Measurements from ENCODE around the gene TRAP1. TPM values are rescaled to one million over a fixed set of nuclear protein-coding genes. Genes with fewer than 3 reads are reported as not detected.

The TRAP1 gene
- polyA plus RNA-seq, 1 donor: 175 TPM

GRCh38 chr16:3712861-3713372 lies 4.4 kb downstream of the TRAP1 start:
- no peak for DNase-seq

- no peak for DNase-seq
Observed at GRCh38 chr16:3706253-3707012, 10.9 kb downstream of the TRAP1 start.

- DNase-seq: no peak
Observed at GRCh38 chr16:3702082-3702481, 15.2 kb downstream of the TRAP1 start.

- DNase-seq: no peak
Observed at GRCh38 chr16:3701531-3701930, 15.8 kb downstream of the TRAP1 start.

GRCh38 chr16:3698941-3699340 lies 18.4 kb downstream of the TRAP1 start:
- DNase-seq: no peak

GRCh38 chr16:3696425-3697218 lies 20.7 kb downstream of the TRAP1 start:
- DNase-seq: peak; percentile 34

GRCh38 chr16:3695610-3696369 lies 21.5 kb downstream of the TRAP1 start:
- no peak for DNase-seq

- DNase-seq: no peak
Observed at GRCh38 chr16:3694051-3694450, 23.3 kb downstream of the TRAP1 start.

GRCh38 chr16:3691761-3692160 lies 25.6 kb downstream of the TRAP1 start:
- no peak for DNase-seq

- DNase-seq: peak; percentile 60
Observed at GRCh38 chr16:3690980-3691720, 26.2 kb downstream of the TRAP1 start.

- DNase-seq: peak; percentile 93
Observed at GRCh38 chr16:3690470-3690928, 26.8 kb downstream of the TRAP1 start.

GRCh38 chr16:3689731-3690130 lies 27.6 kb downstream of the TRAP1 start:
- no peak for DNase-seq

GRCh38 chr16:3687792-3688191 lies 29.5 kb downstream of the TRAP1 start:
- no peak for DNase-seq

- DNase-seq: no peak
Observed at GRCh38 chr16:3687021-3687420, 30.3 kb downstream of the TRAP1 start.

GRCh38 chr16:3681206-3681605 lies 36.1 kb downstream of the TRAP1 start:
- DNase-seq: peak; percentile 35

GRCh38 chr16:3677994-3678393 lies 39.3 kb downstream of the TRAP1 start:
- DNase-seq: no peak

GRCh38 chr16:3675601-3676130 lies 41.7 kb downstream of the TRAP1 start:
- DNase-seq: no peak

- DNase-seq: no peak
Observed at GRCh38 chr16:3674513-3675295, 42.6 kb downstream of the TRAP1 start.

- no peak for DNase-seq
Observed at GRCh38 chr16:3673676-3674377, 43.5 kb downstream of the TRAP1 start.

GRCh38 chr16:3673201-3673600 lies 44.1 kb downstream of the TRAP1 start:
- no peak for DNase-seq

Measured in hindlimb muscle (tissue), 1 donor.